ENCODE measurements around the gene TBX18.

Gene TBX18

DNA sequence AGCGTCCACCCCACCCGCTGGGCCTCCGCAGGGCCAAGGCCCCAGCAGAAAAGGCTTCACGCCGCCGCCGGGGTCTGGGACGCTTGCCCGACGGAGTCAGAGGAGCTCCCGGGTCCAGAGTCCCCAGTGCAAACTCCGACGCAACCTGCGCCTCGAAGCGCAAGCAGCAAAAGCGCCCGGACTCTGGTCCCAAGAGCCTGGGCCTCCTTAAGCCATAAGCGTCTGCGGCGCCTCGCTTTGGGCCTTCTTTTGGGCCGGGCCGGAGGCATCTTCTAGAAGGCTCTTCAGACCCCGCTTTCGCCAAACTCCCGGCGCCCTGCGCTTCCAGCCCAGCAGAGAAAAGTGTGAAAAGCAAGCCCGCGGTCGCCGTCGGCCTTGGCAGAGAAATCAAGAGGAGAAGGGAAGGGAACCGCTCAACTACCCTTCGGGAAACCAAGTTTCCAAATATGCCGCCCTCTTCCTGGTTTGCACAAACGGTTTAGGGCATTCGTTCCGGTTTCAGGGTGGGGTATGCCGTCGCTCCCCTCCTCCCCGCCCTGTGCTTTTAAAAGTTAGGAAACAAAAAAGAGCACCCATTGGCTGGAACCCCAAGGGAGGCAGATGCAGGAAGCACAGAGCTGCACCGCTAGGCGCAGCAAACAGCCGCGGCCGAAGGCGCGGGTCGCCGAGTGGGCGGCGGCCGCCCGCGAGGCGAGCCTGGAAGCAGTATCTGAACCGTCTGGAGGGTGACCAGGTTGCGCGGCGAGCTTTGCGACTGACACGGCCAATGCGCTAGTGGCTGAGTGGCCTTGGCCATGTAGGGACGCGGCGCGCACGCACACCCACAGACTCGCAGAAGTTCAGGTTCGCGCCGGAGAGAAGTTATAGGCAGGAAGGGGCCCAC is 1.2 kb downstream of the TBX18 start (continued):
- TF ChIP-seq ZNF549 (tag by site-specific recombination; IDR thresholded peaks at IDR 0.05) = no peak
- TF ChIP-seq ZNF670 (tag by site-specific recombination; IDR thresholded peaks at IDR 0.05; ENCODE audit: low read depth) = no peak
- no peak for TF ChIP-seq ZNF324 (tag by site-specific recombination; IDR thresholded peaks at IDR 0.05)
- TF ChIP-seq SETDB1 (IDR thresholded peaks at IDR 0.05; ENCODE audit: insufficient read length, low read length) = no peak
- no peak for TF ChIP-seq ZNF76 (tag by site-specific recombination; IDR thresholded peaks at IDR 0.05; ENCODE audit: borderline replicate concordance, low read depth)
- no peak for TF ChIP-seq ZNF223 (tag by site-specific recombination; IDR thresholded peaks at IDR 0.05)
- 0 out of 2 replicates have a peak, but pooled peaks have one; percentile 27 for TF ChIP-seq KLF16 (tag by site-specific recombination; IDR thresholded peaks at IDR 0.05)
- peak; percentile 66; the same call in 1 of the 2 replicates for TF ChIP-seq CTCF (tag by site-specific recombination; IDR thresholded peaks at IDR 0.05)
- TF ChIP-seq ZNF155 (tag by site-specific recombination; IDR thresholded peaks at IDR 0.05) = no peak
- TF ChIP-seq GLIS2 (tag by site-specific recombination; IDR thresholded peaks at IDR 0.05) = peak; percentile 57
- TF ChIP-seq, protein P1, sequence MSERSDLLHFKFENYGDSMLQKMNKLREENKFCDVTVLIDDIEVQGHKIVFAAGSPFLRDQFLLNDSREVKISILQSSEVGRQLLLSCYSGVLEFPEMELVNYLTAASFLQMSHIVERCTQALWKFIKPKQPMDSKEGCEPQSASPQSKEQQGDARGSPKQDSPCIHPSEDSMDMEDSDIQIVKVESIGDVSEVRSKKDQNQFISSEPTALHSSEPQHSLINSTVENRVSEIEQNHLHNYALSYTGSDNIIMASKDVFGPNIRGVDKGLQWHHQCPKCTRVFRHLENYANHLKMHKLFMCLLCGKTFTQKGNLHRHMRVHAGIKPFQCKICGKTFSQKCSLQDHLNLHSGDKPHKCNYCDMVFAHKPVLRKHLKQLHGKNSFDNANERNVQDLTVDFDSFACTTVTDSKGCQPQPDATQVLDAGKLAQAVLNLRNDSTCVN (tag by site-specific recombination; optimal IDR thresholded peaks at IDR 0.05) = peak; percentile 99
- TF ChIP-seq, protein P2, sequence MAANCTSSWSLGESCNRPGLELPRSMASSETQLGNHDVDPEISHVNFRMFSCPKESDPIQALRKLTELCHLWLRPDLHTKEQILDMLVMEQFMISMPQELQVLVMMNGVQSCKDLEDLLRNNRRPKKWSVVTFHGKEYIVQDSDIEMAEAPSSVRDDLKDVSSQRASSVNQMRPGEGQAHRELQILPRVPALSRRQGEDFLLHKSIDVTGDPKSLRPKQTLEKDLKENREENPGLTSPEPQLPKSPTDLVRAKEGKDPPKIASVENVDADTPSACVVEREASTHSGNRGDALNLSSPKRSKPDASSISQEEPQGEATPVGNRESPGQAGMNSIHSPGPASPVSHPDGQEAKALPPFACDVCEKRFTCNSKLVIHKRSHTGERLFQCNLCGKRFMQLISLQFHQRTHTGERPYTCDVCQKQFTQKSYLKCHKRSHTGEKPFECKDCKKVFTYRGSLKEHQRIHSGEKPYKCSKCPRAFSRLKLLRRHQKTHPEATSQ (tag by site-specific recombination; IDR thresholded peaks at IDR 0.05) = 0 out of 2 replicates have a peak, but pooled peaks have one; percentile 41
- TF ChIP-seq, protein P3, sequence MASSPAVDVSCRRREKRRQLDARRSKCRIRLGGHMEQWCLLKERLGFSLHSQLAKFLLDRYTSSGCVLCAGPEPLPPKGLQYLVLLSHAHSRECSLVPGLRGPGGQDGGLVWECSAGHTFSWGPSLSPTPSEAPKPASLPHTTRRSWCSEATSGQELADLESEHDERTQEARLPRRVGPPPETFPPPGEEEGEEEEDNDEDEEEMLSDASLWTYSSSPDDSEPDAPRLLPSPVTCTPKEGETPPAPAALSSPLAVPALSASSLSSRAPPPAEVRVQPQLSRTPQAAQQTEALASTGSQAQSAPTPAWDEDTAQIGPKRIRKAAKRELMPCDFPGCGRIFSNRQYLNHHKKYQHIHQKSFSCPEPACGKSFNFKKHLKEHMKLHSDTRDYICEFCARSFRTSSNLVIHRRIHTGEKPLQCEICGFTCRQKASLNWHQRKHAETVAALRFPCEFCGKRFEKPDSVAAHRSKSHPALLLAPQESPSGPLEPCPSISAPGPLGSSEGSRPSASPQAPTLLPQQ (tag by site-specific recombination; IDR thresholded peaks at IDR 0.05) = peak; percentile 95
- no peak for TF ChIP-seq YY2 (tag by site-specific recombination; IDR thresholded peaks at IDR 0.05)
- TF ChIP-seq KLF8 (tag by site-specific recombination; IDR thresholded peaks at IDR 0.05) = peak; percentile 71
- TF ChIP-seq, protein P4, sequence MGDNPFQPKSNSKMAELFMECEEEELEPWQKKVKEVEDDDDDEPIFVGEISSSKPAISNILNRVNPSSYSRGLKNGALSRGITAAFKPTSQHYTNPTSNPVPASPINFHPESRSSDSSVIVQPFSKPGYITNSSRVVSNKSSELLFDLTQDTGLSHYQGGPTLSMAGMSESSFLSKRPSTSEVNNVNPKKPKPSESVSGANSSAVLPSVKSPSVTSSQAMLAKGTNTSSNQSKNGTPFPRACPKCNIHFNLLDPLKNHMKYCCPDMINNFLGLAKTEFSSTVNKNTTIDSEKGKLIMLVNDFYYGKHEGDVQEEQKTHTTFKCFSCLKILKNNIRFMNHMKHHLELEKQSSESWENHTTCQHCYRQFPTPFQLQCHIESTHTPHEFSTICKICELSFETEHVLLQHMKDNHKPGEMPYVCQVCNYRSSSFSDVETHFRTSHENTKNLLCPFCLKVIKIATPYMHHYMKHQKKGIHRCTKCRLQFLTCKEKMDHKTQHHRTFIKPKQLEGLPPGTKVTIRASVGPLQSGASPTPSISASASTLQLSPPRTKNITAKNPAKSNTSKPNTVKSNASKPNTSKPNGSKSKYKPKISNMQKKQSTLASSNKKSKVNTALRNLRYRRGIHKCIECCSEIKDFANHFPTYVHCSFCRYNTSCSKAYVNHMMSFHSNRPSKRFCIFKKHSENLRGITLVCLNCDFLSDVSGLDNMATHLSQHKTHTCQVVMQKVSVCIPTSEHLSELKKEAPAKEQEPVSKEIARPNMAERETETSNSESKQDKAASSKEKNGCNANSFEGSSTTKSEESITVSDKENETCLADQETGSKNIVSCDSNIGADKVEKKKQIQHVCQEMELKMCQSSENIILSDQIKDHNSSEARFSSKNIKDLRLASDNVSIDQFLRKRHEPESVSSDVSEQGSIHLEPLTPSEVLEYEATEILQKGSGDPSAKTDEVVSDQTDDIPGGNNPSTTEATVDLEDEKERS (tag by site-specific recombination; IDR thresholded peaks at IDR 0.05) = no peak
- no peak for TF ChIP-seq ZNF211 (tag by site-specific recombination; IDR thresholded peaks at IDR 0.05; ENCODE audit: low read depth)
- TF ChIP-seq ZNF677 (tag by site-specific recombination; IDR thresholded peaks at IDR 0.05) = no peak
- TF ChIP-seq ZNF473 (tag by site-specific recombination; IDR thresholded peaks at IDR 0.05) = no peak
- TF ChIP-seq, protein P5, sequence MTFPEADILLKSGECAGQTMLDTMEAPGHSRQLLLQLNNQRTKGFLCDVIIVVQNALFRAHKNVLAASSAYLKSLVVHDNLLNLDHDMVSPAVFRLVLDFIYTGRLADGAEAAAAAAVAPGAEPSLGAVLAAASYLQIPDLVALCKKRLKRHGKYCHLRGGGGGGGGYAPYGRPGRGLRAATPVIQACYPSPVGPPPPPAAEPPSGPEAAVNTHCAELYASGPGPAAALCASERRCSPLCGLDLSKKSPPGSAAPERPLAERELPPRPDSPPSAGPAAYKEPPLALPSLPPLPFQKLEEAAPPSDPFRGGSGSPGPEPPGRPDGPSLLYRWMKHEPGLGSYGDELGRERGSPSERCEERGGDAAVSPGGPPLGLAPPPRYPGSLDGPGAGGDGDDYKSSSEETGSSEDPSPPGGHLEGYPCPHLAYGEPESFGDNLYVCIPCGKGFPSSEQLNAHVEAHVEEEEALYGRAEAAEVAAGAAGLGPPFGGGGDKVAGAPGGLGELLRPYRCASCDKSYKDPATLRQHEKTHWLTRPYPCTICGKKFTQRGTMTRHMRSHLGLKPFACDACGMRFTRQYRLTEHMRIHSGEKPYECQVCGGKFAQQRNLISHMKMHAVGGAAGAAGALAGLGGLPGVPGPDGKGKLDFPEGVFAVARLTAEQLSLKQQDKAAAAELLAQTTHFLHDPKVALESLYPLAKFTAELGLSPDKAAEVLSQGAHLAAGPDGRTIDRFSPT (tag by site-specific recombination; IDR thresholded peaks at IDR 0.05) = 0 out of 2 replicates have a peak, but pooled peaks have one; percentile 7
- TF ChIP-seq ZSCAN30 (tag by site-specific recombination; IDR thresholded peaks at IDR 0.05) = no peak
- peak; percentile 60; the same call in 1 of the 2 replicates for TF ChIP-seq KLF7 (tag by site-specific recombination; IDR thresholded peaks at IDR 0.05; ENCODE audit: borderline replicate concordance)
- TF ChIP-seq TCF7L2 (IDR thresholded peaks at IDR 0.05; ENCODE audit: borderline replicate concordance, low read depth, low read length) = no peak
- no peak; the same call in 1 of the 2 replicates for TF ChIP-seq WT1 (tag by site-specific recombination; IDR thresholded peaks at IDR 0.05)
- TF ChIP-seq KLF9 (tag by site-specific recombination; IDR thresholded peaks at IDR 0.05; ENCODE audit: low read depth) = peak; percentile 83
- TF ChIP-seq ZNF433 (tag by site-specific recombination; IDR thresholded peaks at IDR 0.05; ENCODE audit: low read depth) = no peak
- TF ChIP-seq SP3 (tag by site-specific recombination; IDR thresholded peaks at IDR 0.05) = peak; percentile 44; the same call in 1 of the 2 replicates
- no peak for TF ChIP-seq MZF1 (tag by site-specific recombination; IDR thresholded peaks at IDR 0.05; ENCODE audit: borderline replicate concordance)
